C4-2B (cell line): ENCODE measurements around the gene ETFB.

Experiments
- H3K27ac ChIP-seq: fragments of 450-650 bp; 2 replicates; pipeline ENCODE4 v1.5.1; 2017
- ZFX ChIP-seq: fragments of 450-650 bp; IDR thresholded peaks from 2 replicates; pipeline ENCODE4 v1.6.1; 2017
- TF ChIP-seq, protein P1 (sequence below): fragments of 450-650 bp; conservative IDR thresholded peaks from 2 replicates; pipeline ENCODE4 v1.5.1; 2017; ENCODE audit warnings: mild to moderate bottlenecking

Gene ETFB

DNA sequence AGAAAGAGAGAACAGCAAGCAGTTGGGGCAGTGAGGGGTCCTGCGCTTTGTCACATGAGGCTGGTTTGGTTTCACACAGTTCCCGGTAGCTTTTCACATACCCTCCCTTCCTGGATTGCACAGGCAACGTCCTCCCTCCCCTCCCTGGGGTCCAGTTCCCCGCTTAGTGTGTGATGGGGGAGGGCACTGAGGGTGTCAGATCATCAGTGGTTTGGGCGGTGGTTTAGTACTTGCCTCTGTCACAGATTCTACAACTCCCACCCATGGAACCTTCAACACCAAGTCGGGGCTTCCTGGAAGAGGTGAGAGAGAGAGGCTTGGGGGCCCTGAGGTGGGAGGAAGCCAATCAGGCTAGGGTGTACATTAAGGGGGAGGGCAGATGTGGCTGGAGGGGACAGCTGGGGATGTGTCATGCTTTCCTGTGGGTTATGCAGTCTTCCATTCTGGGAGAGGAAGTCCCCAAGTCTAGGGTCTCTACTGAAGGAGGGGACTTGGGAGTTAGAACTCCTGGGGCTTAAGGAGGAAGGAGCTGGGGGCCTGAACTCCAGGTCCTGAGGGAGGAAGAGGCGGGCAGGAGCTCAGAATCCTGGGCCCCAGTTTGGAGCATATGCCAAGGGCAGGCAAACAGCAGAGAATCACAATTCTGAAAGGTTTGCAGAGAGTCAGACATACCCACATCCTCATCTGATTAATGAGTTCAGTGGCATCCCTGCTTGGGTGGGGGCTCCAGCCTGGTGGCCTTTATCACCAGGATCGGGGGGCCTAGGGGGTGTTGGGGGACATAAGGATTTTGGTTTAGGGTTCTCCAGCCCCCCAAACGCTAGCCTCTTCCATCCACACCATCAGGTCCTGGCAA lies 6.7 kb upstream of the ETFB start, which contains the start of gene NKG7:
Gene NKG7 (minus strand): TSS at position 6 of the 856 bp plus-strand sequence. CDS start 119 bp downstream, outside the sequence.
- TF ChIP-seq, protein P1, sequence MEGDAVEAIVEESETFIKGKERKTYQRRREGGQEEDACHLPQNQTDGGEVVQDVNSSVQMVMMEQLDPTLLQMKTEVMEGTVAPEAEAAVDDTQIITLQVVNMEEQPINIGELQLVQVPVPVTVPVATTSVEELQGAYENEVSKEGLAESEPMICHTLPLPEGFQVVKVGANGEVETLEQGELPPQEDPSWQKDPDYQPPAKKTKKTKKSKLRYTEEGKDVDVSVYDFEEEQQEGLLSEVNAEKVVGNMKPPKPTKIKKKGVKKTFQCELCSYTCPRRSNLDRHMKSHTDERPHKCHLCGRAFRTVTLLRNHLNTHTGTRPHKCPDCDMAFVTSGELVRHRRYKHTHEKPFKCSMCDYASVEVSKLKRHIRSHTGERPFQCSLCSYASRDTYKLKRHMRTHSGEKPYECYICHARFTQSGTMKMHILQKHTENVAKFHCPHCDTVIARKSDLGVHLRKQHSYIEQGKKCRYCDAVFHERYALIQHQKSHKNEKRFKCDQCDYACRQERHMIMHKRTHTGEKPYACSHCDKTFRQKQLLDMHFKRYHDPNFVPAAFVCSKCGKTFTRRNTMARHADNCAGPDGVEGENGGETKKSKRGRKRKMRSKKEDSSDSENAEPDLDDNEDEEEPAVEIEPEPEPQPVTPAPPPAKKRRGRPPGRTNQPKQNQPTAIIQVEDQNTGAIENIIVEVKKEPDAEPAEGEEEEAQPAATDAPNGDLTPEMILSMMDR = no peak
- no peak for TF ChIP-seq ZFX
- H3K27ac ChIP-seq = no peak within 1 kb of the TSS

DNA sequence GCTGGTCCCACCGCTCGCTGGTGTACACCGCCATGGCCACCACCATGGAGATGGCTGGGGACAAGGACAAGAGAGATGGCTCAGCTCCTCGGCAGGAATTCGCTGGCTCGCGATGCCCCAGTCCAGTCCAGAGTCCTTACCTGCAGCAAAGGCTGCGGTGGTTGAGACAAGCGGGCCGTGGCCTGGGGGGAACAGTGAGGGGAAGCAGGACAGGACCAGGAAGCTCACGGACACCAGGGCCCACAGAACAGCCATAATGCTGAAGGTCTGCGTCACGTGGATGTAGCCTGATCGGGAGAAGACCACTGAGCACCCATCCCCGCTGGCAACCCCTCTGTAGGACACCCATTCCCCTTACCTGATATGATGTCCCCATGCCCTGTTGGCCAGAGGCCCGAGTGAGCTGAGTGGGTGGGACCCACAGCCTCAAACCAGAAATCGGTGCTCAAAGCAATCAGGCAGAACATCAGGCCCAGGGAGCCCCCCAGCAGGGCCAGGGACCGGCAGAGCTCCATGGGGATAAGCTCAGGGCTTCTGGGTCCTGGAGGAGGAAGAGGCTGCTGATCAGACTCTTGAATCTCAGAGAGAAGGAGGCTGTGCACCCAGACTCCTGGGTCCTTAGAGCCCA lies 5.9 kb upstream of the ETFB start:
- TF ChIP-seq, protein P1 = no peak
- TF ChIP-seq ZFX = no peak
- no peak overlapping the region for H3K27ac ChIP-seq

DNA sequence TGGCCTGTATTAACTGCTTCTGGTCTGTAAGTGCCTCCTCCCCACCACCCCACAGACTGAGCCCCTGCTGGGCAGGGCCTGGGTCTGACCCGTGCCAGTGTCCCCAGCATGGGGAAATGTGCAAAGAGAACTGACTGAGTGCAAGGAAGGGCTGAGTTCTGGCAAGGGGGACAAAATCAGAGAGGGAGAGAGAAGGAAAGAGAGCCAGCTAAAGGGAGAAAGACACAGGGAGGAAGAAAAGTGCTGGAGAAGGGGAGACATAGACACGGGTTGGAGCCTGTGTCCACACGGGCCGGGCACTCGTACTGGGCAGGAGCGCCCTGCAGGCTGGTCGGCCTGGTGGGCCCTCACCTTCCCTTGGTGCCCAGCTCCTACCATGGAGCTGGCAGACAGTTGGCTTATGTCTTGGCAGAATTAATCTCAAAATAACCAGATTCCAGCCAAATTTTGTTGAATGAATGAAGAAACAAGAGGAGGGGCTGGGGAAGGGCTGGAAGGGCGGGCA lies 5.0 kb upstream of the ETFB start:
- TF ChIP-seq, protein P1 = no peak
- no peak for TF ChIP-seq ZFX
- no peak overlapping the region for H3K27ac ChIP-seq

DNA sequence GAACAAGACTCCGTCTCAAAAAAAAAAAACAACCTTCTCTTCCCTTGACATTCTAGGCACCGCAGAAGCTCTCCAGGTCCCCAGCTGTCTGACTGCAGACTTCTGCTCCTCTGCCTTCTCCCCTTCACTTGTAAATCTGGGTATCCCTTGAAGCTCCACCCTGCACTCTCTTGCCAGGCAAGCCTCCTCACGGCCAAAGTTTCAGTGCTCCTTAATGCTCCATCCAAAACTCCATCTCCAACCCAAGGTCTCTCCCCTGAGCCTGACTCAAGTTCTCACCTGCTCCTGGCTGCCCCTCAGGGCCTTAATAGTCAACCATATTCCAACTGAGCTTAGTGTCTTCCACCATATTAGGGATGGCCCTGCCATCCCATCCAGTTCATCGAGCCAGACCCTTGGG lies 4.0 kb upstream of the ETFB start:
- TF ChIP-seq ZFX = no peak
- TF ChIP-seq, protein P1 = no peak
- H3K27ac ChIP-seq = no peak overlapping the region

DNA sequence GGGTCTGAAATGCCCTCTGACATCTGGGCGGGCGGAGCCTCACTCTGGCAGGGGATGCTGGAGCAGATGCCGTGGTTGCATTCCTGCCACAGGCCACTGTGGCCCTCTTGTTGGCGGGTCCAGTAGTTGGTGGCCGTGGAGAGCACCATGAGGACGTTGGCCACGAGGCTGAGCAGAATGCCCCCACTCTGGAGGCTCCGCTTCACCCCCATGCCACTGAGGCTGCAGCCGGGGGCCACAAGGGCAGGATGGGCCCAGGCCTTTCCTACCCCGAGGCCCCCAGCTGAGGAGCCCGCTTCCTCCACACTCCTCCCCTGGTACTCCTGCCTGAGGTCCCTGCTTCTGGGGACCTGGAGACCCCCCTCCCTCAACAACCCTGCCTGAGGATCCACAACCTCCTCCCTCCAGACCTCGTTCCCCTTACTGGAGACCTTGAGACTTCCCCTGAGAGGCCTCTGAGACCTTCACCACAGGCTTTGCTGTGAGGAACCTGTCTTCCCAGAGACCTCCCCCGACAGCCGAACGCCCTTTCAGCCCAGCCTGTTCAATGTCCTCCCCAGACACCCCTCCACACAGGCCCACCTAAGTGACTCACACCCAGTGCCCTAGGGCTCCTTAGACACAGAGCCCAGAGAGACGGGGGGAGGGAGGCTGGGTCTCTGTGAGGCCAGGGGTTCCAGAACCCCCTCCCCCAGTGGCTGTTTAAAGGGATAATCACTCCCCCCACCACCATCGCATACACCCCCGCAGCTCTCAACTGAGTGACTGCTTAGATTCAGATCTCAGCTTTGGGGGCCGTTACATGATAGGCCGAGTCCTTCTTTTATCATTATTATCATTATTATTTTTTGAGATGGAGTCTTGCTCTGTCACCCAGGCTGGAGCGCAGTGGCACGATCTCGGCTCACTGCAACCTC lies 2.4 kb upstream of the ETFB start, which contains the start of gene CLDND2:
Gene CLDND2 (minus strand): TSS at position 638 of the 917 bp plus-strand sequence. CDS start 426 bp downstream, at position 212.
- TF ChIP-seq ZFX = no peak
- peak within 1 kb of the TSS; percentile 93 for H3K27ac ChIP-seq

DNA sequence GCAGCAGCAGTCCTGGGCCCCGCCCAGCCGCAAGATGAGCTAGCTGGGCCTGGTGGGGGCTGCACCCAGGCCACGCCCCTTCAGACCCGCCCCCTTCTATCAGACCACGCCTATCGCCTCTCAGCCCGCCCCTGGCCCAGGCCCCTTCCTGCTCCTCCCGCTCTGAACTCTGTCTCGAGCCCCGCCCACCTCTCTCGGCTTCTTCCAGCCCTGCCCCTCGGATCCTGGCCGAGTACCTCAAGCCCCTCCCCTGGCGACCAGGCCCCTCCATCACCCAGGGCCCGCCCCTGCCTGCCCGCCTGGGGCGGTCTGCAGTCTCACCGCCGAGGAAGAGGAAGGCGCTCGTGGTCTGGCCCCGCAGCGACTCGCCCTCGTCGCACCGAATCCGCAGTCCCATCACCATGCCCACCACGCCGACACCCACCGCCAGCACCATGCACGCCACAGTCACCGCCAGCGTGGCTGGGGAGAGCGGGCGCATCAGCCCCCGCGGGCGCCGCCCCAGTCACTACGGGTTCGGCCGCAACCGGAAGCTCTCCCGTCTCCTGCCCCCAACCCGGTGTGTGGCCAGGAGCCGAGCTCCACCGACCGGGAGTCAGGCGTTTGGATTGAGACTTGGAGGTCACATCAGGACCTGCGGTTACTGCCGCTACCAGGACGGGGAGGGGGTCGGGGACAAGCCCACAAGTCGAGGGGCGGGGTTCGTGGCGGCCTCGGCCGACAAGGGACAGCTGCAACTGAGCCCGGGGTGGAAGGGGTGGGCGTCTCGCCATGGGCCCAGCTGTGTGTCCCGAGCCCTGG lies 1.6 kb upstream of the ETFB start:
- TF ChIP-seq ZFX = peak; percentile 20; the same call in 1 of the 2 replicates
- TF ChIP-seq, protein P1 = no peak
- peak overlapping the region; percentile 93 for H3K27ac ChIP-seq

DNA sequence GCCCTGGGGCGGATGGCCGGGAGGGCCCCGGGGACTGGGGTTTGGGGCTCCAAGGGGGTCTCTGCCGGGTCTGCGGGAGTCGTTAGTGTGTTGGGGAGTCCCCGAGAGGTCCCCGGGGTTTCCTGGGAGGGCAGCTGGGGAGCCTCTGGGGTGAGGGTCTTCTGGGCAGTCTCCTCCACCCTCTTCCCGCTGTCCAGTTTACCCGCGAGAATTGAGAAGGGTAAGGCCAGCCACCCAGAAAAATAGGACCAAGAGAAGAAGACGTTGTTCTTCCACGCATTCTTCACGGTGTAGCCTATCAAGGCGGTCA lies 1.0 kb upstream of the ETFB start:
- TF ChIP-seq, protein P1 = no peak
- TF ChIP-seq ZFX = no peak
- H3K27ac ChIP-seq = peak overlapping the region; percentile 93
